A549 (cell line): Measurements from ENCODE around the gene FBXL13. TPM values are rescaled to one million over a fixed set of nuclear protein-coding genes. Genes with fewer than 3 reads are reported as not detected.

Experiments
- ATAC-seq, 2 experiments: fragments of 200-7000 bp in 1 of 2; fragments of >200 bp in 1 of 2; cut with Nextera tagmentation in 1 of 2; cut with Tn5 transposase in 1 of 2; 3 replicates each; pipeline versions ENCODE4 v1.8.0 to v1.9.1; 2018 to 2020; ENCODE audit warnings: mild to moderate bottlenecking in 1 of 2, moderate library complexity in 1 of 2
- CTCF ChIA-PET: fragments of 300-600 bp; sonication (Branson Sonifier 250); formaldehyde crosslinking; extraction: SDS; loops from one replicate; lab custom pipeline; 2021; ENCODE audit warnings: antibody characterized with exemption, inconsistent platforms; lab: Yijun Ruan, JAX
- POLR2A ChIA-PET: fragments of 350-600 bp; formaldehyde crosslinking; extraction: SDS; loops from one replicate; lab custom pipeline; 2021; ENCODE audit warnings: antibody characterized with exemption, inconsistent platforms; lab: Yijun Ruan, JAX
- DNase-seq, 2 experiments: peaks; one replicate each; pipeline versions ENCODE4 v3.0.0 to v3.0.0-alpha.2; 2011 to 2016; ENCODE audit warnings: low read depth in 1 of 2, low spot score in 1 of 2
- FAIRE-seq: peaks from 2 replicates; lab custom pipeline; 2011; peaks lifted over from hg19 to GRCh38; lab: Jason Lieb, UNC
- H3K27ac ChIP-seq, 2 experiments: fragments of >200 bp; sonication (Bioruptor Twin); formaldehyde crosslinking; 3 replicates each; pipeline ENCODE4 v1.5.1; 2016 to 2017
- H3K4me1 ChIP-seq: fragments of >200 bp; sonication (Bioruptor Twin); formaldehyde crosslinking; 3 replicates; pipeline ENCODE4 v1.6.1; 2016
- H3K4me2 ChIP-seq: fragments of >200 bp; sonication (Bioruptor Twin); formaldehyde crosslinking; 3 replicates; pipeline ENCODE4 v1.6.1; 2016
- H3K4me3 ChIP-seq: fragments of >200 bp; sonication (Bioruptor Twin); formaldehyde crosslinking; 3 replicates; pipeline ENCODE4 v1.5.1; 2016
- H3K9me3 ChIP-seq: fragments of >200 bp; sonication (Bioruptor Twin); formaldehyde crosslinking; 3 replicates; pipeline ENCODE4 v1.6.1; 2016
- ATOH8 ChIP-seq: fragments of 250-450 bp; sonication (Bioruptor Pico); IDR thresholded peaks from 2 replicates; pipeline ENCODE4 v1.5.0; 2020; ENCODE audit warnings: low read depth, mild to moderate bottlenecking, moderate library complexity
- CBX2 ChIP-seq: fragments of 200-600 bp; sonication (generic); IDR thresholded peaks from 2 replicates; pipeline ENCODE4 v1.6.1; 2016; ENCODE audit warnings: low read depth, mild to moderate bottlenecking, borderline replicate concordance
- CBX8 ChIP-seq: fragments of 200-600 bp; sonication (generic); IDR thresholded peaks from 2 replicates; pipeline ENCODE4 v1.6.1; 2016
- CEBPB ChIP-seq, 2 experiments: fragments of >200 bp in 1 of 2; sonication (Bioruptor Twin) in 1 of 2; formaldehyde crosslinking in 1 of 2; IDR thresholded peaks; 2 replicates each; pipeline ENCODE4 v1.6.1; 2012 to 2016
- CHD4 ChIP-seq: fragments of 200-600 bp; sonication (generic); IDR thresholded peaks from 2 replicates; pipeline ENCODE4 v1.6.1; 2016; ENCODE audit warnings: antibody characterized with exemption, mild to moderate bottlenecking, borderline replicate concordance
- E2F6 ChIP-seq: IDR thresholded peaks from 2 replicates; pipeline ENCODE4 v1.6.1; 2012; ENCODE audit warnings: low read depth, borderline replicate concordance
- ELK1 ChIP-seq: fragments of 150-350 bp; IDR thresholded peaks from 2 replicates; pipeline ENCODE4 v1.6.1; 2014; ENCODE audit warnings: low read depth, mild to moderate bottlenecking, low read length
- GATA3 ChIP-seq: IDR thresholded peaks from 2 replicates; pipeline ENCODE4 v1.6.1; 2012; ENCODE audit warnings: borderline replicate concordance
- HES2 ChIP-seq: fragments of >200 bp; sonication (Bioruptor Twin); formaldehyde crosslinking; IDR thresholded peaks from 2 replicates; pipeline ENCODE4 v1.6.1; 2016
- HMGXB4 ChIP-seq: fragments of 250-450 bp; sonication (Bioruptor Pico); IDR thresholded peaks from 2 replicates; pipeline ENCODE4 v1.5.0; 2021; ENCODE audit warnings: mild to moderate bottlenecking, moderate library complexity, borderline replicate concordance
- HOXA7 ChIP-seq: fragments of 250-450 bp; sonication (Bioruptor Pico); IDR thresholded peaks from 2 replicates; pipeline ENCODE4 v1.5.0; 2020; ENCODE audit warnings: mild to moderate bottlenecking, moderate library complexity
- HOXB13 ChIP-seq: fragments of 250-450 bp; sonication (Bioruptor Pico); IDR thresholded peaks from 2 replicates; pipeline ENCODE4 v1.5.0; 2020; ENCODE audit warnings: low read depth, mild to moderate bottlenecking, moderate library complexity
- KDM1A ChIP-seq: fragments of 200-600 bp; sonication (generic); IDR thresholded peaks from 2 replicates; pipeline ENCODE4 v1.6.1; 2016; ENCODE audit warnings: low read depth, mild to moderate bottlenecking
- MAFK ChIP-seq: fragments of 450-650 bp; IDR thresholded peaks from 2 replicates; pipeline ENCODE4 v1.6.1; 2014; ENCODE audit not compliant: partially characterized antibody
- MYC ChIP-seq: IDR thresholded peaks from 2 replicates; pipeline ENCODE4 v1.6.1; 2012; ENCODE audit warnings: mild to moderate bottlenecking, inconsistent platforms, low read length, improper control_type of control experiment, borderline replicate concordance
- NFE2L2 ChIP-seq: fragments of 150-350 bp; conservative IDR thresholded peaks from 2 replicates; pipeline ENCODE4 v1.6.1; 2014; ENCODE audit warnings: low read length
- PBX3 ChIP-seq: IDR thresholded peaks from 2 replicates; pipeline ENCODE4 v1.6.1; 2012
- RARB ChIP-seq: fragments of 250-450 bp; sonication (Bioruptor Pico); IDR thresholded peaks from 2 replicates; pipeline ENCODE4 v1.8.0; 2021; ENCODE audit warnings: mild to moderate bottlenecking, moderate library complexity
- REST ChIP-seq: fragments of 200-600 bp; sonication (generic); IDR thresholded peaks from 2 replicates; pipeline ENCODE4 v1.6.1; 2016; ENCODE audit warnings: antibody characterized with exemption, mild to moderate bottlenecking, moderate library complexity
- RFX5 ChIP-seq: fragments of 450-650 bp; IDR thresholded peaks from 2 replicates; pipeline ENCODE4 v1.7.1; 2014; ENCODE audit warnings: antibody characterized with exemption, mild to moderate bottlenecking, moderate library complexity
- RNF2 ChIP-seq: fragments of 200-600 bp; sonication (generic); IDR thresholded peaks from 2 replicates; pipeline ENCODE4 v1.6.1; 2016; ENCODE audit warnings: low read depth, mild to moderate bottlenecking, antibody characterized with exemption, moderate library complexity, borderline replicate concordance
- SMC3 ChIP-seq: fragments of >200 bp; sonication (Bioruptor Twin); formaldehyde crosslinking; IDR thresholded peaks from 3 replicates; pipeline ENCODE4 v1.6.1; 2018; ENCODE audit warnings: inconsistent platforms
- ZNF302 ChIP-seq: fragments of 250-450 bp; sonication (Bioruptor Pico); IDR thresholded peaks from 2 replicates; pipeline ENCODE4 v1.9.0; 2021; ENCODE audit warnings: inconsistent platforms, mild to moderate bottlenecking, moderate library complexity
- WGBS: methylation state at CpG from one replicate; pipeline ENCODE4 v1.1.6; 2017; ENCODE audit errors: missing lambda C conversion rate; 5-methylcytosine and 5-hydroxymethylcytosine counted together
- polyA plus RNA-seq, 4 experiments: library from polyadenylated mRNA; depleted of rRNA in 3 of 4; stranded (reverse); fragments of >200 nt; fragmentation: RNase III in 1 of 4; extraction: RNeasy Plus Mini Kit Qiagen cat#74134 plus additional on column Dnase treatment in 1 of 4; gene quantifications; 2 replicates in 3 of 4; 3 replicates in 1 of 4; pipeline ENCODE4 v1.2.3, GENCODE V29; 2011 to 2017

The FBXL13 gene
- polyA plus RNA-seq, 2 of the 4 experiments (the other 2 are of a cell fraction) = 0.45 to 0.70 TPM

GRCh38 chr7:103115771-103116170 lies 41.2 kb upstream of the FBXL13 start:
- Histone ChIP-seq H3K4me1 (0 out of 3 replicates have a peak, but pooled peaks cover 4% of the 10 kb centered on the region), H3K4me2 (no peak overlapping the region), H3K27ac (no peak overlapping the region), H3K9me3 (peaks cover 3% of the 10 kb centered on the region; the same call in 1 of the 3 replicates), H3K4me3 (no peak overlapping the region)
- no peak for FAIRE-seq
- 95% methylated on average over 4 of the region's 4 CpGs for WGBS
- ChIA-PET CTCF (no interaction called here), POLR2A (no interaction called here)
- no peak for DNase-seq
- no peak for TF ChIP-seq E2F6
- no peak for TF ChIP-seq CBX2
- no peak for TF ChIP-seq ZNF302 (CRISPR knock-in tag)
- TF ChIP-seq KDM1A = no peak
- no peak for TF ChIP-seq ATOH8
- TF ChIP-seq CHD4 = no peak
- no peak for TF ChIP-seq PBX3
- TF ChIP-seq NFE2L2 = no peak
- TF ChIP-seq CBX8 = no peak
- TF ChIP-seq ELK1 = no peak
- no peak for TF ChIP-seq GATA3
- no peak for TF ChIP-seq HOXA7 (CRISPR knock-in tag)
- TF ChIP-seq MYC = no peak
- no peak for ATAC-seq

GRCh38 chr7:103114576-103115008 lies 40.0 kb upstream of the FBXL13 start:
- Histone ChIP-seq H3K4me2 (no peak overlapping the region), H3K9me3 (peaks cover 3% of the 10 kb centered on the region; the same call in 1 of the 3 replicates), H3K27ac (0 out of 6 replicates have a peak overlapping the region, but pooled peaks of 1 of the 2 experiments have one; percentile 12), H3K4me3 (no peak overlapping the region), H3K4me1 (0 out of 3 replicates have a peak, but pooled peaks cover 4% of the 10 kb centered on the region)
- ChIA-PET POLR2A (no interaction called here), CTCF (no interaction called here)
- WGBS = 92% methylated on average over 1 of the region's 1 CpG
- FAIRE-seq = no peak
- DNase-seq = no peak
- ATAC-seq = no peak
- TF ChIP-seq RFX5 (no peak), RNF2 (no peak), CEBPB (IDR thresholded peaks at IDR 0.05) (no peak), MAFK (no peak), HMGXB4 (no peak), HES2 (no peak), RARB (CRISPR knock-in tag) (no peak), KDM1A (no peak), HOXB13 (no peak), GATA3 (no peak), REST (no peak), ELK1 (no peak), SMC3 (no peak), E2F6 (no peak)
